ENCODE data around the gene NLE1.
"Not testable (repeated sequence)": the region's sequence is repeated elsewhere in the genome, so short reads cannot be mapped to it uniquely, and the experiment has no call there.

DNA sequence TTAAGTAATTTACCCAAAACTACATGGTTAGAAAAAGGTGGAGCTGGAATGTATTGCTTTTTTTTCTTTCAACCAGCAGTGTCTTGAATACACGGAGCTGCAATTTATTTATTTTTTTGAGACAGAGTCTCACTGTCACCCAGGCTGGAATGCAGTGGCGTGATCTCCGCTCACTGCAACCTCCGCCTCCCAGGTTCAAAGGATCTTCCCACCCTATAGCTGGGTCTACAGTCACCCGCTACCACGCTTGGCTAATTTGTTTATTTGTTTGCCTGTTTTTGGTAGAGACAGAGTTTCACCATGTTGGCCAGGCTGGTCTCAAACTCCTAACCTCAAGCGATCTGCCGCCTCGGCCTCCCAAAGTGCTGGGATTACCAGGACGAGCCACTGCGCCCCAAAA lies 51.4 kb downstream of the NLE1 start:
- TF ChIP-seq, protein P1, sequence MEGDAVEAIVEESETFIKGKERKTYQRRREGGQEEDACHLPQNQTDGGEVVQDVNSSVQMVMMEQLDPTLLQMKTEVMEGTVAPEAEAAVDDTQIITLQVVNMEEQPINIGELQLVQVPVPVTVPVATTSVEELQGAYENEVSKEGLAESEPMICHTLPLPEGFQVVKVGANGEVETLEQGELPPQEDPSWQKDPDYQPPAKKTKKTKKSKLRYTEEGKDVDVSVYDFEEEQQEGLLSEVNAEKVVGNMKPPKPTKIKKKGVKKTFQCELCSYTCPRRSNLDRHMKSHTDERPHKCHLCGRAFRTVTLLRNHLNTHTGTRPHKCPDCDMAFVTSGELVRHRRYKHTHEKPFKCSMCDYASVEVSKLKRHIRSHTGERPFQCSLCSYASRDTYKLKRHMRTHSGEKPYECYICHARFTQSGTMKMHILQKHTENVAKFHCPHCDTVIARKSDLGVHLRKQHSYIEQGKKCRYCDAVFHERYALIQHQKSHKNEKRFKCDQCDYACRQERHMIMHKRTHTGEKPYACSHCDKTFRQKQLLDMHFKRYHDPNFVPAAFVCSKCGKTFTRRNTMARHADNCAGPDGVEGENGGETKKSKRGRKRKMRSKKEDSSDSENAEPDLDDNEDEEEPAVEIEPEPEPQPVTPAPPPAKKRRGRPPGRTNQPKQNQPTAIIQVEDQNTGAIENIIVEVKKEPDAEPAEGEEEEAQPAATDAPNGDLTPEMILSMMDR (IDR thresholded peaks at IDR 0.05) = not testable (repeated sequence)
- not testable (repeated sequence) for TF ChIP-seq EZH2 (IDR thresholded peaks at IDR 0.05; ENCODE audit: borderline replicate concordance, insufficient read depth, low read depth, low read length, poor library complexity, severe bottlenecking)

Measured in B cell (primary cell).